Measurements from ENCODE around the gene E2F8. TPM values are rescaled to one million over a fixed set of nuclear protein-coding genes. Genes with fewer than 3 reads are reported as not detected.

Gene E2F8
- total RNA-seq, 1 donor from 2014 or later = 0.27 TPM

DNA sequence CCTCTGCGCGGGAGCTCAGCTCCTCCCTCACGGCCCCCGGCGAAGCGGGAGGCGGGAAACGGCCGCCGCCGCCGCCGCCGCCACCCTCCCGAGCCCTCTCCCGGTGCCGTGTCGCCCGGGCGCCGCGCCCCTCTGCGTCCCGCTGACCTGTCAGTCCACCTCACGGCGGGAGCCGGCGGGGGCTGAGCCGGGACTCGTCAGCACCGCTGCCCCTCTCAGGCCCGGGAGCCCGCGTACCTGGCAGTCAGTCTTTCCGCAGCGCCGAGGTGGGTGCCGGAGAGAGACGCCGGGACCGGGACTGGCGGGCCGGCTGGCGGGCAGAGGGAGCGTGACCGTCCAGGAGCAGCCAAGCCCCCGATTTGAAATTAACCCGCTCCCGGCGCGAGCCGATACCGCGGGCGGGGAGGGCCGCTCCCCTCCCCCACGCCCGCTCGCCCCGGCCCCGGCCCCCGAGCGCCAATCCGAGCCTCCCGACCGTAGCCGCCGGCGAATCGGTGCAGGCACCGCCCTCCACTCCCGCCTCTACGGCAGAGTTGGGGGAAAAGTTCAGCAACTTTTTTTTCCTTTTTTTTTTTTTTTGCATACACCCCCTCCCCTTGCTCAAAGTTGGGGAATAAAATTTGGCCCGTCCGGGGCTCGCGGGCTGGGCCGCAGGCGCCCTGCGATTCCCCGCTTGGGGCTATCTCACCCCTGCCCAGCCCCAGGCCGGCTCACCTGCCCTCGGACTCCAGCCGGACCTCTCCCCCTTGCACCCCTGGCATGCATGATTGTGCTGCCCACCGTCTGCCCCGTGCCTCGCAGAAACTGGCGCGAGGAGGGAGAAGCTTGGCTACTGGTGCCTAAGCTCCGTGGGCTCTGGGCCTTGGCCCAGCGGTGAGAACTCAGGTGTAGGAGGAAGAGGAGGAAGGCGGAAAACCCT lies 774 bp upstream of the E2F8 start:
- FAIRE-seq (no peak), DNase-seq (ENCODE audit: low read depth) (no peak)
- TF ChIP-seq, protein P1, sequence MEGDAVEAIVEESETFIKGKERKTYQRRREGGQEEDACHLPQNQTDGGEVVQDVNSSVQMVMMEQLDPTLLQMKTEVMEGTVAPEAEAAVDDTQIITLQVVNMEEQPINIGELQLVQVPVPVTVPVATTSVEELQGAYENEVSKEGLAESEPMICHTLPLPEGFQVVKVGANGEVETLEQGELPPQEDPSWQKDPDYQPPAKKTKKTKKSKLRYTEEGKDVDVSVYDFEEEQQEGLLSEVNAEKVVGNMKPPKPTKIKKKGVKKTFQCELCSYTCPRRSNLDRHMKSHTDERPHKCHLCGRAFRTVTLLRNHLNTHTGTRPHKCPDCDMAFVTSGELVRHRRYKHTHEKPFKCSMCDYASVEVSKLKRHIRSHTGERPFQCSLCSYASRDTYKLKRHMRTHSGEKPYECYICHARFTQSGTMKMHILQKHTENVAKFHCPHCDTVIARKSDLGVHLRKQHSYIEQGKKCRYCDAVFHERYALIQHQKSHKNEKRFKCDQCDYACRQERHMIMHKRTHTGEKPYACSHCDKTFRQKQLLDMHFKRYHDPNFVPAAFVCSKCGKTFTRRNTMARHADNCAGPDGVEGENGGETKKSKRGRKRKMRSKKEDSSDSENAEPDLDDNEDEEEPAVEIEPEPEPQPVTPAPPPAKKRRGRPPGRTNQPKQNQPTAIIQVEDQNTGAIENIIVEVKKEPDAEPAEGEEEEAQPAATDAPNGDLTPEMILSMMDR (IDR thresholded peaks at IDR 0.05; ENCODE audit: insufficient read depth, low read depth, low read length) = no peak
- peak; percentile 50 for TF ChIP-seq EZH2 (IDR thresholded peaks at IDR 0.05; ENCODE audit: insufficient read depth, low read length)
- Histone ChIP-seq H3K9ac (ENCODE audit: low read length) (peak overlapping the region; percentile 75), H4K20me1 (ENCODE audit: insufficient read depth, low read length) (no peaks in the 10 kb centered on the region), H3K4me1 (ENCODE audit: insufficient read depth, low read length) (peaks cover 8% of the 10 kb centered on the region), H3K27me3 (ENCODE audit: insufficient read depth, low read length) (peaks cover 21% of the 10 kb centered on the region), H3K79me2 (ENCODE audit: insufficient read depth, low read length) (no peaks in the 10 kb centered on the region), H2AFZ (ENCODE audit: low read depth, low read length) (peak overlapping the region; percentile 76), H3K9me3 (ENCODE audit: insufficient read depth, low read depth, low read length) (no peaks in the 10 kb centered on the region), H3K27ac (ENCODE audit: low read depth, low read length) (peak overlapping the region; percentile 7), H3K4me3 (ENCODE audit: insufficient read depth, low read depth, low read length) (peak overlapping the region; percentile 55), H3K36me3 (ENCODE audit: insufficient read depth, low read length) (no peaks in the 10 kb centered on the region), H3K4me2 (ENCODE audit: low read length) (peak overlapping the region; percentile 98)
- Mint-ChIP-seq H3K27me3 (ENCODE audit: low read depth, unreplicated experiment) (peaks cover 31% of the 10 kb centered on the region), H3K36me3 (ENCODE audit: low read depth, unreplicated experiment) (no peaks in the 10 kb centered on the region), H3K4me1 (ENCODE audit: low read depth, unreplicated experiment) (peaks cover 10% of the 10 kb centered on the region), H3K27ac (ENCODE audit: unreplicated experiment) (no peak overlapping the region), H3K4me3 (ENCODE audit: unreplicated experiment) (peak overlapping the region; percentile 89), H3K9me3 (ENCODE audit: unreplicated experiment) (no peaks in the 10 kb centered on the region)

- H3K4me2 ChIP-seq (ENCODE audit: low read length) = no peak overlapping the region
- DNase-seq (ENCODE audit: low read depth) (no peak), FAIRE-seq (no peak)
- H3K27me3 Mint-ChIP-seq (ENCODE audit: low read depth, unreplicated experiment) = peaks cover 29% of the 10 kb centered on the region
- H3K4me1 Mint-ChIP-seq (ENCODE audit: low read depth, unreplicated experiment) = peaks cover 5% of the 10 kb centered on the region
- no peaks in the 10 kb centered on the region for H4K20me1 ChIP-seq (ENCODE audit: insufficient read depth, low read length)
- no peak overlapping the region for H3K4me3 Mint-ChIP-seq (ENCODE audit: unreplicated experiment)
- no peak for TF ChIP-seq EZH2 (IDR thresholded peaks at IDR 0.05; ENCODE audit: insufficient read depth, low read length)
- TF ChIP-seq, protein P1 (IDR thresholded peaks at IDR 0.05; ENCODE audit: insufficient read depth, low read depth, low read length) = no peak
- no peaks in the 10 kb centered on the region for H3K36me3 Mint-ChIP-seq (ENCODE audit: low read depth, unreplicated experiment)
- no peak overlapping the region for H3K27ac ChIP-seq (ENCODE audit: low read depth, low read length)
- H3K79me2 ChIP-seq (ENCODE audit: insufficient read depth, low read length) = no peaks in the 10 kb centered on the region
- H3K9ac ChIP-seq (ENCODE audit: low read length) = no peak overlapping the region
- H3K36me3 ChIP-seq (ENCODE audit: insufficient read depth, low read length) = no peaks in the 10 kb centered on the region
- H3K4me3 ChIP-seq (ENCODE audit: insufficient read depth, low read depth, low read length) = no peak overlapping the region
- no peak overlapping the region for H3K27ac Mint-ChIP-seq (ENCODE audit: unreplicated experiment)
- H3K27me3 ChIP-seq (ENCODE audit: insufficient read depth, low read length) = peaks cover 21% of the 10 kb centered on the region
- no peak overlapping the region for H2AFZ ChIP-seq (ENCODE audit: low read depth, low read length)
- H3K9me3 ChIP-seq (ENCODE audit: insufficient read depth, low read depth, low read length) = no peaks in the 10 kb centered on the region
- H3K4me1 ChIP-seq (ENCODE audit: insufficient read depth, low read length) = peaks cover 8% of the 10 kb centered on the region
- no peaks in the 10 kb centered on the region for H3K9me3 Mint-ChIP-seq (ENCODE audit: unreplicated experiment)
Measured at GRCh38 chr11:19239039-19239438, 1.7 kb downstream of the E2F8 start.

DNA sequence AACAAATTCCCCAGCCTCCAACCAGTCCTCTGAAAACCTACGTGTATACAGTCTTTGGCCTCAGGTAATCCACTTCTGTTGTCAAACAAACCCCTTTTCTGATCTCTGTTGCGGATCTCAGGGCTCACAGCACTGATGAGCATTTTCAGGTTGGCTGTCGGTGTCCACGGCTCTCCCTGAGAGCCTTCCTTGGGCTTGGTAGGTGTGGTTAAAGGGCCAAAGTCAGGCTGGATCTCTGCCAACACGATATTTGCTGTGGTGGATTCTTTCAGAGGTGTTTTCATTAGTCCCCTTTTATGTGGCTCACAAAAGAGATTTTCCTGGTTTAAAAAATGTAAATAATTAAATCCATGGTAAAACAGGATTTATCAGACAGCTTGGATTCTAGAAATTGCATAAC lies 2.9 kb downstream of the E2F8 start:
- Histone ChIP-seq H2AFZ (ENCODE audit: low read depth, low read length) (no peak overlapping the region), H3K9ac (ENCODE audit: low read length) (no peak overlapping the region), H3K9me3 (ENCODE audit: insufficient read depth, low read depth, low read length) (no peaks in the 10 kb centered on the region), H3K4me3 (ENCODE audit: insufficient read depth, low read depth, low read length) (no peak overlapping the region), H3K36me3 (ENCODE audit: insufficient read depth, low read length) (no peaks in the 10 kb centered on the region), H3K27me3 (ENCODE audit: insufficient read depth, low read length) (peaks cover 12% of the 10 kb centered on the region), H3K27ac (ENCODE audit: low read depth, low read length) (no peak overlapping the region), H3K4me1 (ENCODE audit: insufficient read depth, low read length) (peaks cover 13% of the 10 kb centered on the region), H4K20me1 (ENCODE audit: insufficient read depth, low read length) (no peaks in the 10 kb centered on the region), H3K4me2 (ENCODE audit: low read length) (no peak overlapping the region), H3K79me2 (ENCODE audit: insufficient read depth, low read length) (no peaks in the 10 kb centered on the region)
- Mint-ChIP-seq H3K36me3 (ENCODE audit: low read depth, unreplicated experiment) (no peaks in the 10 kb centered on the region), H3K27me3 (ENCODE audit: low read depth, unreplicated experiment) (peaks cover 18% of the 10 kb centered on the region), H3K9me3 (ENCODE audit: unreplicated experiment) (no peaks in the 10 kb centered on the region), H3K27ac (ENCODE audit: unreplicated experiment) (no peak overlapping the region), H3K4me3 (ENCODE audit: unreplicated experiment) (no peak overlapping the region), H3K4me1 (ENCODE audit: low read depth, unreplicated experiment) (peaks cover 10% of the 10 kb centered on the region)
- DNase-seq (ENCODE audit: low read depth) (no peak), FAIRE-seq (no peak)
- TF ChIP-seq, protein P1 (IDR thresholded peaks at IDR 0.05; ENCODE audit: insufficient read depth, low read depth, low read length) = no peak
- TF ChIP-seq EZH2 (IDR thresholded peaks at IDR 0.05; ENCODE audit: insufficient read depth, low read length) = no peak
